Neural progenitor cell (in vitro differentiated cells): ENCODE data around the gene REV3L.

Source experiments
- CTCF ChIP-seq: fragments of 200-600 bp; sonication (generic); IDR thresholded peaks from 2 replicates; pipeline ENCODE4 v1.5.1; 2017; ENCODE audit warnings: antibody characterized with exemption, mild to moderate bottlenecking
- EZH2 ChIP-seq: fragments of 200-600 bp; sonication (generic); IDR thresholded peaks from 2 replicates; pipeline ENCODE4 v1.6.1; 2017; ENCODE audit warnings: antibody characterized with exemption, mild to moderate bottlenecking, moderate library complexity
- EZH2phosphoT487 ChIP-seq: fragments of 200-600 bp; sonication (generic); IDR thresholded peaks from 2 replicates; pipeline ENCODE4 v1.6.1; 2017; ENCODE audit warnings: antibody characterized with exemption

GRCh38 chr6:111524252-111524651 is 41.2 kb upstream of the REV3L start:
- TF ChIP-seq CTCF (no peak), EZH2 (no peak), EZH2phosphoT487 (no peak)
